CD4-positive, CD25-positive, alpha-beta regulatory T cell (primary cell): ENCODE results near the gene MGAT5B. TPM values are rescaled to one million over a fixed set of nuclear protein-coding genes. Genes with fewer than 3 reads are reported as not detected.
A peak's percentile ranks its signal among the peaks of the same experiment; 100 is the strongest.

ENCODE experiments used
- ATAC-seq, 2 donors: fragments of 150-1000 bp; cut with Tn5 transposase; one replicate each; pipeline ENCODE4 v1.10.0; 2021; ENCODE audit warnings: low read depth in 2 of 2, moderate number of reproducible peaks in 2 of 2, moderate library complexity in 1 of 2
- DNase-seq, 3 donors: peaks; one replicate each; pipeline versions ENCODE4 v3.0.0 to v3.0.0-alpha.2; 2012 to 2022; ENCODE audit warnings: mixed read lengths in 1 of 3
- H3K27ac ChIP-seq: one replicate; pipeline ENCODE4 v1.7.0; 2013; ENCODE audit warnings: mild to moderate bottlenecking, low read length; ENCODE audit not compliant: insufficient read depth, poor library complexity, severe bottlenecking
- H3K27me3 ChIP-seq: one replicate; pipeline ENCODE4 v1.7.0; 2013; ENCODE audit warnings: low read length; ENCODE audit not compliant: control insufficient read depth, insufficient read depth
- H3K36me3 ChIP-seq: one replicate; pipeline ENCODE4 v1.7.0; 2013; ENCODE audit warnings: mild to moderate bottlenecking, low read length, moderate library complexity; ENCODE audit not compliant: control insufficient read depth, insufficient read depth
- H3K4me1 ChIP-seq: 2 replicates; pipeline ENCODE4 v1.7.0; 2013; ENCODE audit warnings: mild to moderate bottlenecking, low read length; ENCODE audit not compliant: insufficient read depth, control insufficient read depth, poor library complexity, severe bottlenecking
- H3K4me3 ChIP-seq: one replicate; pipeline ENCODE4 v1.7.0; 2013; ENCODE audit warnings: low read depth, mild to moderate bottlenecking, low read length, moderate library complexity
- H3K9me3 ChIP-seq, 2 experiments: 1 replicate in 1 of 2; 2 replicates in 1 of 2; pipeline ENCODE4 v1.7.0; 2013; ENCODE audit warnings: low read length in 2 of 2, mild to moderate bottlenecking in 1 of 2, moderate library complexity in 1 of 2; ENCODE audit not compliant: control insufficient read depth in 2 of 2
- H3K27ac Mint-ChIP-seq, 3 donors: one replicate each; pipeline ENCODE4 v1.8.0; 2020 to 2022; ENCODE audit warnings: mild to moderate bottlenecking in 3 of 3, mixed read lengths in 3 of 3, moderate library complexity in 2 of 3
- H3K27me3 Mint-ChIP-seq: one replicate; pipeline ENCODE4 v1.8.0; 2022; ENCODE audit warnings: mild to moderate bottlenecking, mixed read lengths
- H3K36me3 Mint-ChIP-seq: one replicate; pipeline ENCODE4 v1.8.0; 2020; ENCODE audit warnings: mixed read lengths
- H3K4me1 Mint-ChIP-seq, 4 donors: one replicate each; pipeline ENCODE4 v1.8.0; 2020 to 2022; ENCODE audit warnings: mixed read lengths in 4 of 4, mild to moderate bottlenecking in 1 of 4
- H3K4me3 Mint-ChIP-seq, 4 donors: one replicate each; pipeline ENCODE4 v1.8.0; 2020 to 2022; ENCODE audit warnings: mild to moderate bottlenecking in 4 of 4, mixed read lengths in 4 of 4, moderate library complexity in 3 of 4
- H3K9me3 Mint-ChIP-seq, 7 donors: one replicate each; pipeline ENCODE4 v1.8.0; 2020 to 2022; ENCODE audit warnings: mixed read lengths in 7 of 7, mild to moderate bottlenecking in 3 of 7, moderate library complexity in 2 of 7
- polyA plus RNA-seq, 4 donors: library from polyadenylated mRNA; unstranded; fragments of 300-500 nt; fragmentation: Illumina TruSeq; gene quantifications; one replicate each; pipeline ENCODE4 v1.2.3, GENCODE V29; 2021
- total RNA-seq: library from RNA; stranded (reverse); gene quantifications from one replicate; pipeline ENCODE4 v1.2.3, GENCODE V29; 2022

MGAT5B gene
- total and polyA plus RNA-seq, 5 donors from 2014 or later = not detected

DNA sequence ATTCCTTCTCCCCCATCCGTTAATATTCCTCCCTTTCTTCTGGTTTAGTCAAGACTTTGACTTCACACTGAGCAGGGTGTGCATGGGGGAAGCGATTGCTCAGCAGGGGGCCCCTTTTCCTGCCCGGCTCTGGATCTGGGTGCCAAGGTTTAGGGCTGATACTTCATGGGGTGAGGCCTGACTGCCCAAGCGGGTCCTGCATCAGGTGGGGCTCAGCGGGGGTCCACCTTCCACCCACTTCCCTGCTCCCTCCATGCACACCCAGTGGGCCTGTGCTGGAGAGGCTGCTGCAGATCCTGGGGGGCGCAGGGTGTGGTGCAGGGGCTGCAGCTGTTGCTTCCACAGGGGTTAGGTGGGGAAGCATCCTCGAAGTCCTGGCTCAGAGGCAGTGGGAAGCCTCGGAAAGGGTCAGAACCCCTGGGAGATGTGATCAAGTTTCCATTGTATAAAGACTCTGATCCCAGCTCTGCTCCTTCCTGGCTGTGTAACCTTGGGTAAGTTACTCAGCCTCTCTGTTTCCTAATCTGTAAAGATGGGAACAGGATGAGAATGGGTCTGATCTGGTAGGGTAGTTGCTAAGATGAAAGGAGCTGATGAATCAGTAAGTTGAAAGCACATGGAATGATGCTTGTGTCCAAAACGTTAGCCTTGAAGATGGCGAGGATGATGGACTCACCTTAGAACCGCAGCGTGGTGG, 53.3 kb downstream of the MGAT5B start:
- no peaks in the 10 kb centered on the region for H3K27me3 ChIP-seq
- DNase-seq (no peak), ATAC-seq (no peak)
- Mint-ChIP-seq H3K36me3 (no peaks in the 10 kb centered on the region), H3K9me3 (no peaks in the 10 kb centered on the region), H3K27me3 (peaks cover 13% of the 10 kb centered on the region), H3K4me3 (no peak overlapping the region), H3K4me1 (peaks cover 0 to 2% (median 0%) of the 10 kb centered on the region in 4 donors), H3K27ac (no peak overlapping the region)
- no peaks in the 10 kb centered on the region for H3K4me1 ChIP-seq
- no peak overlapping the region for H3K4me3 ChIP-seq
- H3K36me3 ChIP-seq = no peaks in the 10 kb centered on the region
- H3K9me3 ChIP-seq = no peaks in the 10 kb centered on the region
- H3K27ac ChIP-seq = no peak overlapping the region

DNA sequence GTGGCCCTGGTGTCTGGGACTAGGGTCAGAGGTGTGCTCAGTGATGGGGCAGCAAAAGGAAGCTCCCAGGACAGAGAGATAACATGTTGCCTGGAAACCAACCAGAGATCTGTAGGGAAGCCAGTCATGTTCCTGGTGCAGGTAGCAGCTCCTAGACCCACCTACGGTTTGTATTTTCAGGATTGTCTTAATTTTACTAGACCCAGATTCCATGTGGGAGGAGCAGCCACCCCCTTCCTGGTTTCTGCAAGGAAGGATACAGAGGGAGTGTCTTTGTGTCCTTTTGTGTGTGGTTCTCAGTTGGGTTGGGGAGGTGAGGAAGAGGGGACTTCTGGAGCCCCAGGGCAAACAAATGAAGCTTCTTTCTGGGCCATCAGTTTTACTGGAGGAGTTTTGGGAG, 53.9 kb downstream of the MGAT5B start:
- H3K27ac Mint-ChIP-seq = no peak overlapping the region

DNA sequence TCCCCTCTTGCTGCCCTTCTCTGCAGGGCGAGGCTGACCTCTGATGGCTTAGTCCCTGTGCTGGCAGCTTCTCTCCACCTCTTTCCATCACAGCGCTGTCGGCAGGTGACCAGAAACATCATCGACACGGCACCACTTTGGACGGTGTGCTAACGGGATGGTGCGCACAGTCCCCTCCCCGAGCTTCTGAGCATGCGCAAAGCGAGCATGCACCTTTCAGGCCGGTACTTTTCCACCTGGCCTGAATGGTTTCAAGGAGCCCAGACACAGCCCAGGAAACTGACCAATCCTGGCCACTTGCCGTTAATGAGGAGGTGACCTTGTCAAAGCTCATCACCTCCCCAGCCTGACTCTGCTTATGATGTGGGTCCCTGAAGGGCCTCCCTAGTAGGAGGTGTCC, 54.8 kb downstream of the MGAT5B start:
- DNase-seq = no peak
- Histone ChIP-seq H3K9me3 (no peaks in the 10 kb centered on the region), H3K4me1 (no peaks in the 10 kb centered on the region), H3K27me3 (no peaks in the 10 kb centered on the region), H3K36me3 (no peaks in the 10 kb centered on the region), H3K4me3 (no peak overlapping the region), H3K27ac (no peak overlapping the region)
- H3K4me1 Mint-ChIP-seq = peaks cover 0 to 2% (median 0%) of the 10 kb centered on the region in 4 donors
- no peaks in the 10 kb centered on the region for H3K36me3 Mint-ChIP-seq
- H3K9me3 Mint-ChIP-seq = no peaks in the 10 kb centered on the region
- H3K27ac Mint-ChIP-seq = no peak overlapping the region
- peaks cover 8% of the 10 kb centered on the region for H3K27me3 Mint-ChIP-seq
- no peak for ATAC-seq
- H3K4me3 Mint-ChIP-seq = no peak overlapping the region

More for the DNA sequence above, 53.9 kb downstream of the MGAT5B start:
- H3K36me3 ChIP-seq = no peaks in the 10 kb centered on the region
- no peaks in the 10 kb centered on the region for H3K36me3 Mint-ChIP-seq
- peaks cover 0 to 2% (median 0%) of the 10 kb centered on the region in 4 donors for H3K4me1 Mint-ChIP-seq
- H3K4me3 ChIP-seq = no peak overlapping the region
- ATAC-seq (no peak), DNase-seq (no peak)
- H3K4me1 ChIP-seq = no peaks in the 10 kb centered on the region
- H3K27me3 Mint-ChIP-seq = peaks cover 9% of the 10 kb centered on the region
- H3K27me3 ChIP-seq = no peaks in the 10 kb centered on the region
- H3K27ac ChIP-seq = no peak overlapping the region
- no peaks in the 10 kb centered on the region for H3K9me3 ChIP-seq
- no peak overlapping the region for H3K4me3 Mint-ChIP-seq
- H3K9me3 Mint-ChIP-seq = no peaks in the 10 kb centered on the region

DNA sequence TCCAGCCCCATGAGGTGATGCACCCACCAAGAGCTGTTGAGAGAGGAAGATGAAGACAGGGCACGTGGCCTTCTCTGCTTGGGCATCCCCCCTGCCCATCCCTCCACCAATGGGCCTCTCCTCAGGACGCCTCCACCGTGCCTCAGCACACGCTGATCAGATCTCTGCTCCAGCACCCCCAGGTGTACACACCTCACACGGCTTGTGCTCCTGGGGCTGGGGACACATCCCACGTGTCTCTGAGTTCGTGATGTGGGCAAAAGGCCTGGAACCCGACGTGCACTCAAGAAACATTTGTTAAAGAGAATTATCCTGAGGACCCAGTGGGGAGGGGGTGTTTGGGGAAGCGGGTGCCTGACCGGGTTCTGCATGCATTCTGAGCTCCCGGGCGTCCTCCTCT, 55.3 kb downstream of the MGAT5B start:
- no peak overlapping the region for H3K4me3 ChIP-seq
- H3K4me3 Mint-ChIP-seq = no peak overlapping the region
- H3K9me3 Mint-ChIP-seq = no peaks in the 10 kb centered on the region
- no peak overlapping the region for H3K27ac ChIP-seq
- H3K36me3 ChIP-seq = no peaks in the 10 kb centered on the region
- H3K27ac Mint-ChIP-seq = no peak overlapping the region
- H3K4me1 Mint-ChIP-seq = peaks cover 0 to 2% (median 0%) of the 10 kb centered on the region in 4 donors
- ATAC-seq (no peak), DNase-seq (no peak)
- no peaks in the 10 kb centered on the region for H3K9me3 ChIP-seq
- peaks cover 8% of the 10 kb centered on the region for H3K27me3 Mint-ChIP-seq
- no peaks in the 10 kb centered on the region for H3K27me3 ChIP-seq
- no peaks in the 10 kb centered on the region for H3K36me3 Mint-ChIP-seq
- no peaks in the 10 kb centered on the region for H3K4me1 ChIP-seq

DNA sequence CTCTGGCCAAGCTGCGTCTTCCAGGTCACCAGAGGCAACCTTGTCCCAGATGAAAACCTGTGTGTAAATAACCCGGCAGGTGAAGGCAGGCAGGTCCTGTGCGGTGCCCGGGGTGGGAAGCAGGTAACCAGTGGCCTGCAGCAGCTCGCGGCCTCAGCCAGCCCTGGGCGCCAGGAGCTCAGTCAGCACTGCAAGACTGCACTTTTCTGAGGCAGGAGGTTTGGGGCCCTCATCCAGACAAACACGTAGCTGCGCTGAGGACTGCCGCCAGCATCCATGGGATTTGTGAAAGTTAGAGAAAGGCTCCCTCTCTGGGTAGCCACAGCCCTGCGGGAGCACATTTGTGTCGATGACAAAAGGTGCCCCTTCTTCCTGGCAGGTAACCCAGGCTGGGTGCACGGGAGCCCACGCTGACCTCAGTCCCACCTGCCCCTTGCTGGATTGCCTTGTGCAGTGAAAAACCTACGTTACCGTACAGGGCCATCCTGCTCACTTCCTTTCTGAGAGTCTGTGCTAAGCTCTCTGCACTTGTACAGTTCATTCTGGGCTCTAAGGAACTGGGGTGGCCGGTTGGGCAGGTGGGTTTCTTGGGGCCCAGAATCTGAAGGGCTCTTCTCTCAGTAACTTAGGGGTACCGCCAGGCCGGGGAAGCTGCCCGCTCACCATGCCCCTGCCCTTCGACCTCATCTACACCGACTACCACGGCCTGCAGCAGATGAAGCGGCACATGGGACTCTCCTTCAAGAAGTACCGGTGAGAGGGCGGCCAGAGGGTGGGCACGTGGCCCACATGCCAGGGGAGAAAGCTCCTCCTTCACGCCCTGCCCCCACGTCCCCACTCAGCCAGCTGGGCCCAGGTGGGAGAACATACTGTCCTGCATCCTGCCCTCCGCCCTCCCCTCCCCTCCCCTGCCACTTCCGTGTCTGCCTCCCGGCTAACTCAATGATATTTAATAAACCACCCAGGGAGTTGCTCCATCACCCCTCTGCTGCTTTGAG, 56.4 kb downstream of the MGAT5B start:
- DNase-seq = no peak

DNA sequence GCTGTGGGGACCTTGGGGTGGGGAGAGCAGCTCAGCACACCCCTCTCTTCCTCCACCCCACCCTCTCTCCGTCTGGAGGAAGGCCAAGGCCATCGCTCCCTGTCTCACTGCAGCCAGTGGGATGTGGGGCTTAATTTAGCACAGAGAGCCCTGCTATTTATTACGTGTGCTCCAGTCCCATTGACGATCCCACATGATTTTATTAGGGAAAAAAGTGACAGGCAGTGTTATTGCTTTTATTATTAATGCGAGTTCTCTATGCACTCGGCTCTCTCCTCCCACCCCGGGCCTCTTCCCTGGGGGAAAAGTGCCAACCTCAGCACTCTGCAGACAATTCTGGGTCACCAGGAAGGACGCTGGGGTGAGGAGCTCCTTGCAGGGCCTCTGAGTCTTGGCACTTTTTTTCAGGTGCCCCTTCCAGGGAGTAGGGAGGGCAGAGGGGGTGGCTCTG, 57.3 kb downstream of the MGAT5B start:
- Mint-ChIP-seq H3K27ac (no peak overlapping the region), H3K4me3 (peak overlapping the region in 1 of 4 donors; percentile 54)

More for the DNA sequence above, 56.4 kb downstream of the MGAT5B start:
- ATAC-seq = no peak
- no peaks in the 10 kb centered on the region for H3K36me3 ChIP-seq
- H3K27me3 Mint-ChIP-seq = peaks cover 15% of the 10 kb centered on the region
- H3K9me3 ChIP-seq = no peaks in the 10 kb centered on the region
- H3K4me3 ChIP-seq = no peak overlapping the region
- peaks cover 0 to 3% (median 1%) of the 10 kb centered on the region in 4 donors for H3K4me1 Mint-ChIP-seq
- H3K4me1 ChIP-seq = no peaks in the 10 kb centered on the region
- H3K27ac Mint-ChIP-seq = no peak overlapping the region
- H3K27ac ChIP-seq = no peak overlapping the region
- H3K4me3 Mint-ChIP-seq = no peak overlapping the region
- H3K9me3 Mint-ChIP-seq = no peaks in the 10 kb centered on the region
- H3K36me3 Mint-ChIP-seq = no peaks in the 10 kb centered on the region
- H3K27me3 ChIP-seq = no peaks in the 10 kb centered on the region

DNA sequence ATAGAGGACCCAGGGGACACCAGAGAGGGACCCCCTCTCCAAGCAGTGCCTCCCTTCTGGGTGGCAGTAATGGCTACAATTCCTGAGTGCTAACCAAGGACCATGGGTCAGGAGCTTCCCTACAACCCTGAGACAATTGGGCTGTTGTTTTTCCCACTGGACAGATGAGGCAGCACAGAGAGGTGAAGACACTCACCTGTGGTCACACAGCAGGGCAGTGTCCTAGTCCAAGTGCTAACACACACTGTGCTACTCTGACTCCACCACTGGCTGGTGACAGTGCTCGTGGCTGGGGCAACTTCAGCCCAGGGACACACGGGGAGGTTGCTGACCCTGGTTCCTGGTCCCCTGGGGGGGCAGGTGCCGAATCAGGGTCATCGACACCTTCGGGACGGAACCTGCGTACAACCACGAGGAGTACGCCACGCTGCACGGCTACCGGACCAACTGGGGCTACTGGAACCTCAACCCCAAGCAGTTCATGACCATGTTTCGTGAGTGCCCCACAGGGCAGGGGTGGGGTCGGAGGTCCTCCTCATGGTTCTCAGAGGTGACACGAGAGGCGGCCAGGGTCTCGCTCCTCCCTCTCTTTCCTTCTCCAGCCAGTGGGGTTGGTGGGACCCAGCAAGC, 58.1 kb downstream of the MGAT5B start:
- H3K4me1 Mint-ChIP-seq = peaks cover 0 to 3% (median 1%) of the 10 kb centered on the region in 4 donors
- Histone ChIP-seq H3K4me1 (no peaks in the 10 kb centered on the region), H3K9me3 (no peaks in the 10 kb centered on the region), H3K4me3 (no peak overlapping the region), H3K27me3 (no peaks in the 10 kb centered on the region), H3K36me3 (no peaks in the 10 kb centered on the region), H3K27ac (no peak overlapping the region)
- H3K36me3 Mint-ChIP-seq = no peaks in the 10 kb centered on the region
- ATAC-seq (no peak), DNase-seq (no peak)
- H3K4me3 Mint-ChIP-seq = no peak overlapping the region
- peaks cover 18% of the 10 kb centered on the region for H3K27me3 Mint-ChIP-seq
- no peaks in the 10 kb centered on the region for H3K9me3 Mint-ChIP-seq
- H3K27ac Mint-ChIP-seq = no peak overlapping the region

More for the DNA sequence above, 57.3 kb downstream of the MGAT5B start:
- H3K36me3 ChIP-seq = no peaks in the 10 kb centered on the region
- no peak overlapping the region for H3K27ac ChIP-seq
- DNase-seq (no peak), ATAC-seq (no peak)
- no peaks in the 10 kb centered on the region for H3K9me3 ChIP-seq
- Mint-ChIP-seq H3K27me3 (peaks cover 20% of the 10 kb centered on the region), H3K36me3 (no peaks in the 10 kb centered on the region), H3K9me3 (no peaks in the 10 kb centered on the region), H3K4me1 (peaks cover 0 to 3% (median 1%) of the 10 kb centered on the region in 4 donors)
- H3K4me3 ChIP-seq = no peak overlapping the region
- H3K27me3 ChIP-seq = no peaks in the 10 kb centered on the region
- H3K4me1 ChIP-seq = no peaks in the 10 kb centered on the region
